Glomerular visceral epithelial cell (primary cell): Measurements from ENCODE around the gene RMI2.

Source experiments
- DNase-seq: peaks from one replicate; pipeline ENCODE4 v3.0.0-alpha.2; 2016; ENCODE audit errors: extremely low spot score

Gene RMI2

DNA sequence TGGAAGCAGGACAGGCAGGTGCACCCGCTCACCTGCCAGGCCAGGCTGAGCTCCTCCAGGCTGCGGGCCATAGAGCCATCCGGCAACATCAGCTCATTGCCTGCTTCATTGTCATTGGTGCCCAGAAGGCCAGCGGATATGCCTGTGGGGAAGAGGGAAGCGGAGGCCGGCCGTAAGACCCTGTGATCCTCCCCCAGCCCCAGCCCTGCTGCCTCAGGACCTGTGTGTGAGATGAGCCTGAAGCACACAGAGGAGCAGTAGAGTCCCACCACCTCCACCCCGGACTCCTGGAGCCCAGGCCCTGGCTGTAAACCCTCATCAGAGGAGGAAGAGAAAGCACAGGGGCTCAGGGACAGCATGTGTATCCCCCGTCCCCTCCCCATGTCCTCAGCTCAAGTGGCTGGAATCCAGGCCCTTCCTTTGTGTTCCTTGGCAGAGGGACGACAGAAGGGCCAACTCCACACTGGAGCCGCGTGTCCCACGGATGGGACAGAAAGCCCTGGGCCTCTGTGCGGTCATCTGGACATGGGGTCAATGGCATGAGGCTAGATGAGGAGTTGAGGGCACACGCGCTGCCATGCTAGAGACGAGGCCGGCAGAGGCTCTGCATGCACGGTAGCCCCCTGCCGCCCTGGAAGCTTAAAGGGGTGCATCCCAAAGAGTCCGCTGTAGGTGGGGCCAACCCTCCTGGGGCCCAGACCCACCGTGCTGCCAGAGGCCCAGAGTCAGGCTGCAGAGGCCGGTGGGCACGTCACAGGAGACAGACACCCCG is 39.1 kb downstream of the RMI2 start:
- no peak for DNase-seq

DNA sequence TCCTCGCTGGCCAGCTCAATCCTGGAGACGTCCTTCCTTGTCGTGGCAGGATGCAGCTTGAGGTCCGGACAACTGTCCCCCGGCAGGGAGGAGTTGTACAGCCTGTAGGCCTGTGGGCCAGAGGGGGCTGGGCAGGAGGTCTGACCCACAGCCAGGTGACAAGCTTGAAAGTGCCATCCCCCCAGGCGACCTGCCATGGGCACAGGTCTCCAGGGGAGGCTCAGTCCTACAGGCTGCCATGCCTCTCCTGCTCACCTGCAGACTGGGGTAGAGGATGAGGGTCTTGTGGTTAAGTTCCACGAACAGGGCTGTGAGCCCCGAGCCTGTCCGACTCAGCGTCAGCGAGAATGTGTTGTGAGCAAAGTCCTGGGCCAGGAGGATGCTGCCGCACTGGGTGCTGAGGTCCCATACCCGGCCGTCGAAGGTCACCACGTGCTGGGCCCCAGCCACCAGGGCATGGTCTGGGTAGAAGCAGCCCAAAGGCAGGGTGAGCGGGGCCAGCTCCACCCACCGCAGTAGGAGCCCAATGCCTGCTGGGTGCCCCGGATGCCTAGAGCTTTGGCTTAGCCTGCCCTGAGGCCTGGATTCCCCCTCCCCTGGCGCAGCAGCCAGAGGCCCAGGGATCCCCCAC is 39.8 kb downstream of the RMI2 start:
- no peak for DNase-seq

DNA sequence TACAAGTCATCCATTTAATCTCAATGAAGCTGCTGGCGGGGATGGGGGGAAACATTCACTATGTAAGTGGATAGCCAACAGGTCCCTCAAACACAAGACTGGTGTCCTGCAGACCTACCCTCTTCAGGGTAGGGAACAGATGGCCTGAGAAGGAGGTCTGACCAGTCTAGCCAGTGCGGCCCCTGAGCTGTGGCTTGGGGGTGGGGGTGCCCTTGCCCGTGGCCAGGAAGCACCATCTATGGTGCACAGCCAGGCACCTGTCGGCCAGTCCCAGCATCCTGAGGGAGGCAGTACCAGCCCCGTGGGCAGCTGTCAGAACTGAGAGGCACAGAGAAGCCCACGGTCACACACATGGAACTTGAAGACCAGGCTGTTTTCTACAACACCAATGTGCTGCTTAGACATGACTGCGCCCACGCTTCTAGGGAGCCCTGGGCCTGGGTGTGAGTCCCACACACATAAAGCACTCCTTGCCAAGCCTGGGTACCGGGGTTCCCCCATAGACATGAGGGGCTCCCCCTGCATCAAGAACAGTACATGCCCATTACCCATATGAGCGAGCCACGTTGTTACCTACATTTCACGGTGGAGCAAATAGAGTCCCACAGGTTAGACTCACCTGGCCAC is 40.9 kb downstream of the RMI2 start:
- no peak for DNase-seq

DNA sequence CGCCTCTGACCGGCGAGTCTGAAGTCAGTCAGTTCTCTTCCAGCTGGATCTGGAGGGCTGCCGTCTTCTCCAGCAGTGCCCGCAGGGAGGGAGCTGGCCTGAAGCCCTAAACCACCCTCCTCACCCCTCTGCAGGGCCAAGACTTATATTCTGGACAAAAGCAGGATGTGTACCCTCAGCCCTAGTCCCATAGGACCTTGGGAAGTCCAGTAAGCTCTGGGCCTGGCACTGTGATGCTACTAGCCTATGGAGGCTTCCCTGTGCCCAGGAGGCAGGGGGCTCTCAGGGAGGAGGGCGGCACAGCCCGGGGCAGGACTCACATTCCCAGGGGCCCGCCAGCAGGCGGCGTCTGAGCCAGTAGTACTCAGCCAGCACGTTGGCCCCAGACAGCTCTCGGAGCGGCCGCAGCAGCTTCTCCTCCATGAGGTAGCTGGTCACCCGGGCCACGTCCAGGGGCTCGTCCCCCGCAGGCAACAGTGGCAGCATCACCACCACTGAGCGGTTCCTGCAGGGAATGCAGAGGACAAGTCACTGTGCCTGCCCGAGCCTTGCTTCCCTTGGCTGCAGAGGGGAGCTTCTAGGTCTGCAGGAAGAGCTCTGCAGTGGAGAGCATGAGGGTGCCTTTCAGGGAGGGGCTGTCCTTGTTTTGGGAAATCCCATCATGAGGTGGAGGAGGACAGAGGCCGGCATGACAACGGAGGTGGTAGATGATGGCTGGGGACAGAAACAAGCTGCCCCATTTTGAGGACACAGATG is 41.7 kb downstream of the RMI2 start:
- DNase-seq, result peak; percentile 16

DNA sequence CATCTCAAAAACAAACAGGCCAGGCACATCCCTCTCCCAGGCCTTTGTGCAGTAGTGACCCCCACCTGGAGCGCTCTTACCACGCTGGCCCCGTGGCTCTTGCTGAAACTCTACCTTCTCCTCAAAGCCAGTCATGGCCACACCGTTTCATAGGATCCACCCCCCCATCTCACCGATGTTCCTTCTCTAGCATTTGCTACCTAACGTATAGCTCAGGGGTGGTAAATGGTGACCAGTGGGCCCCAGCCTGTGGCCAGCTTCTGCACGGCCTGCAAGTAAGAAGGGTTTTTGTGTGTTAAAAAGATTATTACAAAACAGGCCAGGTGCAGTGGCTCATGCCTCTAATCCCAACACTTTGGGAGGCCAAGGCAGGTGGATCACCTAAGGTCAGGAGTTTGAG is 43.8 kb downstream of the RMI2 start:
- no peak for DNase-seq

DNA sequence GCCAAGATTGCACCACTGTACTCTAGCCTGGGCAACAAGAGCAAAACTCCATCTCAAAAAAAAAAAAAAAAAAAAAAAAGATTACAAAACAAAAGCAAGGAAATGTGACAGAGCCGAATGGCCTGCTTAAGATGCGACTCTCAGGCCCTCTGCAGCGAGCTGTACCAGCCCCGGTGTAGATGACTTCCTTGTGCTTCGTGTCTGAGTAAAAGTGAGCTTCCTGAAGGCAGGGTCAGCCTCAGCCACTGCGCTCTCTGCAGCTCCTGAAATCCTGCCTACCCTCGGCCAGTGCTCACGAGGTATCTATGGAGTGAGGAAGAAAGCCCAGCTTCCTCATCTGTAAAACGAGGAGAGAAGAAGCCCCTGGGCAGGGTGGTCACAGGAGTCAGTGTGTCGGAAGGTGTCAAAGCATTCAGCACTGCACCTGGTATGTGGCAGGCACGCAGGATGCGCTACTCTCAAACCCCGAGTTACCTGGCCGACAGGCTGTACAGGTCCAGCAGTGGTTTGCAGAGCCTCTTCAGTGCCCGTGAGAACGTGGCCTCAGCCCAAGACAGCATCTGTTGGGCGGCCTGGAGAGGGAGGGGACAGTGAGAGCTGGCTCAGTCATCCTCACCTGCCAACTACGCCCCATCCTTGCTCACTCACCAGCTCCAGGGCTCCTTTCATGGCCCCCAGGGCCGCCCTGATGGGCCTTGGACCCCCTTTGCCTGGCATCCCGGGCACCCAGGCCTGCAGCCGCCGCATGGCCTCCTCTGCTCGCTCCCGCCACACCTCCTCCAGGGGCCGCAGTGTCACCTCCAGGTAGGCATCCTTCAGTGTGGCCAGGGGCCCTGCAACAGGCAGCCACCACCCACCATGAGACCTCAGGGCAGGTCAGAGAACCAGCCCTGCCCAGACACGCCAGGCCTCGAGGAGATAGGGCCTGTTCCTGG is 44.6 kb downstream of the RMI2 start:
- no peak for DNase-seq

DNA sequence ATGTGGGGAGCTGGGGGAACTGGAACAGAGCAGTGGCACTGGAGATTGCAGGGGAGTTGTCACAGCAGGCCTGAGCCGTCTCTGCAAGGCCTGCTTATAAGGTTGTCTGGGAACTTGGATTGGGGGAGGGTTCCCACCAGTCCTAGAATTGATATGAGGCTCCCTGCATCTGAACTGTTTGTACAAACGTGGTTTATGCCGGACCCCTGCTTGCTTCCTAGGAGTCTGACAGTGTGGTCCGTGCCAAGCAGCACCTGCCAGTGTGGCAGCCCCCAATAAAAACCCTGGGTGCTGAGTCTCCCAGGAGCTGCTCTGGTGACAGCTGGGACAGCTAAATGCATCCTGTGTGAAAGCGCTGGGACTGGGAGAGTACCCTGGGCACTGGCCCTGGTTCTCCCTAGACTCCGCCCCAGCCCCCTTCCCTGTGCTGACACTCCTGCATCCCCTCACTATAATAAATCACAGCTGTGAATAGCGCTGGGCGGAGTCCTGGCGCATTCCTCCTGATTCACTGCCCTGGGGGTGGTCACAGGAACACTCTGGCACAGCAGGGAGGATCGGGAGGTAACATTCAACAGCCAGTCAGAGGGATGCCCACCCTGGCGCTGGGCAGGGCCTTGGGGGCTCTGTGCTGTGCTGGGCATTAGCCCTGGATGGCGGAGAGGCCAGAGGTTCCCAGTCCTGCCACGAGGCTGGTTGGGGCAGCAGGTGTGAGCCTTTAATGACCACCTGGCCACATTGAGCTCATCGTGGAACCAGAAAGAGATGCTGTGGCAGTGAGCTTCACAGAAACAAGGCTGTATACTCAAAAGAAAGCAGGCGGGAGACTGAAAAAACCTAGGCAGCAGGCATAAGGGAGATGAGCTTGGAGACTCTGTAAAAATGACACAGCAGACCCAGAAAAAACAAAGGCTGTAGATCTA is 45.6 kb downstream of the RMI2 start:
- DNase-seq, result no peak

DNA sequence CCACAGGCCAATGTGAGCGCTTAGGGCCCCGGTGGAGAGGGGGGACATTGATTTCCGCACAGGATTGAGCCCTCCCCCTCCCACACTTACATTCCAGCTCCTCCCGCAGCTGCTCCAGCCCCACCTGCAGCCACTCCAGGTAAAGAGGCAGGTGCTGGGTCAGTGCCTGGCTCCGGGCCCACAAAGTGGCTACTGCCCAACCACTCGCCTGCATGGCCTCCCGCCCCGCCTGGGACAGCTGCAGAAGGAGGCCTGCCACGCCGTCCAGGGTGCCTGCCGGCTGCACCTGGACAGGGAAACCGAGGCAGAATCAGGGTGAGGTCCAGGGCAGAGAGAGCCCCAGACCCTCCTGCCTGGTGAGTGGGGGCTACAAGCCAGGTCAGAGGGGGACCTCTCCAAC is 46.3 kb downstream of the RMI2 start:
- no peak for DNase-seq

DNA sequence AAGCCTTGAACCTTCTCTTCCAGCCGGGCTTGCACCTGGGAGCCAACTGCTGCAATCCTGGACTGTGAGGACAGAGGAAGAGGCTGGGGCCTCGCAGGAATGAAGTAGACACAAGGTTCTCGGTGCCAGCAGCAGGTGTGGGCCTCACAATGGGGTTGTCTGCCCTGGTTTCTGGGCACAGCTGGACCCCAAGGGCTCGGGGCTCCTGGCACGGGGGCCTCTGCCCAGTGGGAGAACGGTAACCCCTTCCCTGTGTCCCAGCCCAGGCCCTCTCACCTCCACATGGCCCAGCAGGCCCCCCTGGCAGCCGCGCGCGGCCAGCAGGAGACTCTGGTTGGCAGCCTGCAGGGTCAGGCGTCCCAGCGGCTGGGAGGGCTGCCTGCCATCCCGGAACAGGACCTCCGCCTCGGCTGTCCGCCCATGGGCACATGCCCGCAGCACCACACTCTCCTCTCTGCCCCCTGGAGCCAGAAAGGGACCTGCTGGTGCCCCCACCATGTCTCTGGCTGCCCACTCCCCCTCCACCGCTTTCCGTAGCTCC is 46.9 kb downstream of the RMI2 start:
- no peak for DNase-seq

DNA sequence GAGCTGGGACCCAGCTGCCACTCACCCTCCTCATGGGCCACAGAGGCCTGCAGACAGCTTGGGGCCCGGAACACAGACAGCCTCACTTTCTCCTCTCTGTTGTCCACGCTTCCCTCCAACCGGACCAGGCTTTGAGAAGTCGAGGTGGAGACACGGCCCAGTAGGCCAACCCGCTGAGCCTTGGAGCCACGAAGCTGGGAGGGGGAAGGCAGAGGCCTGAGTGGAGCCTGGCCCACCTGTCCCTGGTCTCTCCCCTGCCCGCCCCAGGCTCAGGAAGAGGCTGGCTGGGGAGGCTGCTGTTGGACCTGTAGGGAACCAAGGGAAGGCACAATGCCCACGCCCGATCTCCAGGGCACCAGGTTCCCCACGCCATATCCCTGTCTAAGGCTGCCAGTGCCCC is 48.1 kb downstream of the RMI2 start:
- no peak for DNase-seq

DNA sequence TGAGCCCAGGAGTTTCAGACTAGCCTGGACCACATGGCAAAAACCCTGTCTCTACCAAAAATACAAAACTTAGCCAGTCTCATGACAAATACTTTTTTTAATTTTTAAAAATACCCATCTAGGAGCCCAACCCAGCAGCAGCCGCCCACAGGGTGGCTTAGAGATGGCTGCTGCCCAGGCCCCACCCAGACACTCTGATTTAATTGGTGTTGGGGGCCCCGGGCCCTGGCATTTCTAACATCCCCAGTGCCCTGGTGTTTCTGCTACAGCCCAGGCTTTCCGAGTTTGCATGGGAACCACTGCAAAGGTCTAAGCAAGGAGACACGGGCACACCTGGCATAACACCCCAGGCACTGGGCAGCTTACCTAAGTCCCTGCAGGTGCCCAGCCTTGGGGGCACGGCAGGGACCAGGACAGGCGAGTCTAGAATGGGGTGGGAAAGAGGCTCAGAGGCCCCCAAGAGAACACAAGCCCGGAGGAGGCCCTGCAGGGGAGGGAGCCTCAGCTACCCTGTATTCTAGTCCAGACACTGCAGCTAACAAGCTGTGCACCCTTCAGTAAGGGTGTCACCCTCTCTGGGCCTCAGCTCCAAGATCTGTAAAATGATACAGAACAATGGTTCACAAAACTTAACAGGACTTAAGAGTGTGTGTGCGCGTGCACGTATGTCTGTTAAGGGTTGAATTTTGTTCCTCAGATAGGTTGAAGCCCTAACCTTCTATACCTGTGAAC is 48.8 kb downstream of the RMI2 start:
- no peak for DNase-seq

DNA sequence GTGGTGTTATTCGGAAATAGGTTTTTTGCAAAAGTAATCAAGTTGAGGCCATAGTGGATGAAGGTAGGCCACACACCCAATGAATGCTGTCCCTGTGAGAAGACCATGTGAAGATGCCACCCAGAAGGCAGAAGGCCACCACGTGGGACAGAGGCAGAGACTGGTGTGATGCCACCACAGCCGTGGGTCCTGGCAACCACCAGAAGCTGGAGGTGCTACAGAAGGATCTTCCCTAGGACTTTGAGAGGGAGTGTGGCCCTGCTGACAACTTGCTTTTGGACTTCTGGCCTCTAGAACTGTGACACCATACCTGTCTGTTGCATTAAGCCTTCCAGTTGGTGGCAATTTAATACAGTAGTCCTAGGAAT is 49.3 kb downstream of the RMI2 start:
- no peak for DNase-seq

DNA sequence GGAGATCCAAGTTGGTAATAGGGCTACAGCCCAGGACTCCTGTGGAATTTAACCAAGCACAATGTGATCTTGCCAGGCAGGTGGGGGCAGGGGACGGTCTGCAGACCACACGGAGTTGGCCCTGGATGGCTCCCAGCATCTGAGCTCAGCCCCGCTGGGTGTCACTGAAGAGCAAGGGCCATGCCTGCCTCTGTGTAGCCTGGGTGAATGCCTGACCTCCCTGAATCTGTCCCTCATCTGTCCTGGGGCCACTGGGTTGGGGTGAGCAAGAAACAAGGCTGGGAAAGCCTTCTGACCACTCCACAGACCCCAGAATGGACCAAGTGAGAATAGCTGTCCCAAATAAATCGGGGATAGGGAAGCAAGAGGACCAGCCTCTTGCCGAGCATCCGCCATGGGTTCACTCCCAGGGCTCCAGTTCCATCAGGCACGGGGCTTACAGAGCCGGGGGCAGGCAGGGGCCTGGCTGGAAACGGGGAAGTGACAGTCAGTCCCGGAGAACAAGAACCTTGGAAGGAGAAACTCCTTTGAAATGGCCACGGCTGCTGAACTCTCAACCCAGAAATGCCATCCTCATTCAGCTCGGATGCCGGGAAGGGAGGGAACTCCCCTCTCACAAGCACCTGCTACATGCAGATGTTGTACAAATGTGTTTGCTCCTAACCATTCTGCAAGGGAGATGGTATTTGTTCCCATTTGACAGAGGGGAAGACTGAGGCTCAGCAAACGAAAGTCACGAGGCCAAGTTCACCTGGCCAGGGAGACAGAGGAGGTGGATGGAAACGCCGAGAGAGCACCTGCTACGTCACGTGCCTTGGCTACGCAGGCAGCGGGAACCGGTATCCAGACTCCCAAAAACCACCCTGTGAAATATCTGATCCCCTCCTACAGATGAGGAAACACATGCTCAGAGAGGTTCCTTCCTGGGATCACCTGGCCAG is 50.0 kb downstream of the RMI2 start:
- DNase-seq, result no peak

DNA sequence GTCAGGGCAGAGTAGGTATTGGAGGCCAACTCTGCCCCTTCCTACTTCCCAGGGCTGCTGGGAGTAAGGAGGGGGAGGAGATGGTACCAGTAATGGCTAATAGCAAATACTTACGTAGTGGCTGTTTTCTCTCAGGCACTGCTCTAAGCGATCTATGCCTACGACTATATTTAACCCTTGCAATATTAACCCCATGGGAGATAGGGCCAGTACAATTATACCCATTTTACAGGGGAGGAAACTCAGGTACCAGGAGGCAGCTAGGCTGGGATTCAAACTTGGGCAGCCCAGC is 50.6 kb downstream of the RMI2 start:
- DNase-seq, result no peak

DNA sequence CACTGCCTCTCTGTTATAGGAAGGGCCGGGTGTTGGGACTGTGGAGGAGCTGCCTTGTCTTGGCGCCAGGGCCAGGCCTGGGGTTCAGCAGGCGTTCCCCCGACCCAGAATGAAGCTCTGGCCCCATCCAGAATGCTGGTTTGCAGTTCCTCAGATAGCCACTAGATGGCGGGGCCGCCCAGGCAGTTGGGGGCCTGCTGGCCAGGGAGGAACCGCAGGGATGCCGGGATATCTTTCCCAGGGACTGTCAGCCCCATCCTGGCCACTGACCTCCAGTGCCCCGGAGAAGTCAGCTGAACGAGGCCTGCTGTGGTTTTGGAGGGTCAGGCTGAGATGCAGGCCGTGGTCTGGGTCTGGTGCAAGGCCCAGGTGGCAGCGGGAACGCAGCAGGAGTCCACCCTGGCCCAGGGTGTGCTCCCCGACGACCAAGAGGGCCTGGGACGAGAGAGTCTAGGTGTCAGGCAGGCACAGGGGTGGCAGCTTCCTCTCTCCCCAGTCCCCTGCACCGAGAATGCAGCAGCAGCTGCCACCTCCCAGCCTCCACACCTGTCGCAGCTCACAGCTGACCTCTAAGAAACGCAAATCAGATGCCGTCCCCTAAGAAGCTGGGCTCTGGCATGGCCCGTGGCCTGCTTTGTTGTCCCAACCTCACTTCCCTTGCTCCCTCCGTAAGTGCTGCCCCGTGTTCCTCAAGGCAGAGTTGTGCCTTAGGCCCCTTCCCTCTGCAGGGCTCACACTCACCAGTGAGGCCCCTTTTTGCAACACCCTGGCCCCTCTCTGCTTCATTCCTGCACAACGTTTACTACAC is 51.2 kb downstream of the RMI2 start:
- peak; percentile 68 for DNase-seq

DNA sequence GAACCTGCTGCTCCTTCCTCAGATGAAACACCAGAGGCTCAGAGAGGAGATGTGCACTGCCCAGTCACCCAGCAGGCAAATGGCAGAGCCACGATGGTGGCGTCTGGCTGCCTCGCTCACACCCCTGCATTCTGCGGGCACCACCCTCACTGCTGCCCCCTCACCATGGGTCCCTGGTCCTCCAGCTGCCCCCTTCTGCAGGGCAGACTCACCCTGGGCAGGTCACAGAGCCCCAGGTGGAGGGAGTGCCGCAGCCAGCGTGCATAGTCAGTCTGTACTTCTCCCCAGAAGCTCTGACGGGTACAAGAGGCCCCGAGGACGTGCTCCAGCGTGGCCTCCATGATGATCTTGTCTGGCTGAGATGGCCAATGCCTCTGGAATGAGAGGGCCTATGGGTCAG is 52.9 kb downstream of the RMI2 start:
- DNase-seq, result no peak

DNA sequence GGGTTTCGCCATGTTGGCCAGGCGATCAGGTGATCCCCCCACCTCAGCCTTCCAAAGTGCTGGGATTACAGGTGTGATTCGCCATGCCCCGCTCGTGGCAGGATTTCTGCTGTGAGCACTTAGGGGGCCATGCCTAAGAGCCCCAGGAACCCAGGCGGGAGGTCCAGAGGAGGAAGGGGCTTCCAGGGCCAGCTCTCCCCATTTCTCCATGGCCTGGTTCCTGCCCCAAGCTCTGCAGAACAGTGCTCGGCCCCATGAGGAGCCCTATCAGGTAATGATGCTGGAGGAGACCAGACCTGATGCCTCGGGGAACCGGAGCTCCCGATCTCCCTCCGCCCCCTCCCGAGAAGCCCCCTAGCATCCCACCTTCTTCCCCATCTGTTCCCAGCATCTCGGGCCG is 53.6 kb downstream of the RMI2 start:
- DNase-seq, result no peak
